Esophagus squamous epithelium (tissue), 5 donors: Measurements from ENCODE around the gene THBS3. TPM values are rescaled to one million over a fixed set of nuclear protein-coding genes. Genes with fewer than 3 reads are reported as not detected.

Experiments used
- DNase-seq: peaks from one replicate; lab custom pipeline; 2025; lab: John Stamatoyannopoulos, UW
- H3K27ac ChIP-seq, 4 donors: fragments of 200-600 bp; sonication (generic); one replicate each; pipeline ENCODE4 v1.5.1; 2016 to 2019; ENCODE audit warnings: mild to moderate bottlenecking in 1 of 4
- H3K27me3 ChIP-seq, 4 donors: fragments of 200-600 bp; sonication (generic); 1 replicate in 3 of 4; 2 replicates in 1 of 4; pipeline versions ENCODE4 v1.5.1 to v1.6.0; 2017 to 2021; ENCODE audit warnings: antibody characterized with exemption in 1 of 4
- H3K36me3 ChIP-seq, 3 donors: fragments of 200-600 bp; sonication (generic); one replicate each; pipeline ENCODE4 v1.5.1; 2016 to 2019
- H3K4me1 ChIP-seq, 3 donors: fragments of 200-600 bp; sonication (generic); one replicate each; pipeline ENCODE4 v1.5.1; 2017 to 2019
- H3K4me3 ChIP-seq, 4 donors: fragments of 200-600 bp; sonication (generic); 1 replicate in 3 of 4; 2 replicates in 1 of 4; pipeline ENCODE4 v1.5.1; 2016 to 2019; ENCODE audit warnings: mild to moderate bottlenecking in 2 of 4, moderate library complexity in 1 of 4
- H3K9me3 ChIP-seq, 3 donors: fragments of 200-600 bp; sonication (generic); one replicate each; pipeline ENCODE4 v1.5.1; 2016 to 2019
- CTCF ChIP-seq, 6 experiments: fragments of 450-650 bp in 4 of 6; fragments of 200-600 bp in 2 of 6; sonication (generic) in 2 of 6; IDR thresholded peaks; one replicate each; pipeline ENCODE4 v1.5.1; 2016 to 2019; ENCODE audit warnings: antibody characterized with exemption in 6 of 6, mild to moderate bottlenecking in 4 of 6, moderate library complexity in 4 of 6
- POLR2A ChIP-seq, 4 donors: fragments of 450-650 bp; IDR thresholded peaks; one replicate each; pipeline ENCODE4 v1.6.1; 2017; ENCODE audit warnings: antibody characterized with exemption in 4 of 4, mild to moderate bottlenecking in 4 of 4, moderate library complexity in 3 of 4
- WGBS, 2 donors: methylation state at CpG; one replicate each; pipeline ENCODE4 v1.1.5; 2018; 5-methylcytosine and 5-hydroxymethylcytosine counted together
- intact Hi-C: fragments of 100-400 bp; cut with DNase I; formaldehyde crosslinking; loops from one replicate; pipeline ENCODE4 v1.15.0; 2022
- total RNA-seq, 4 donors: library from RNA; depleted of rRNA; stranded (reverse); fragments of >200 nt; gene quantifications; one replicate each; pipeline ENCODE4 v1.1.0, GENCODE V29; 2016
- donor health status: DM: yes; HTN: yes; CAD: no.

THBS3 gene
- total RNA-seq, 4 donors from 2014 or later = 8.7 to 18.5 (median 11.1) TPM

- TF ChIP-seq POLR2A (IDR thresholded peaks at IDR 0.05) (no peak), CTCF (IDR thresholded peaks at IDR 0.05) (no peak)
- intact Hi-C loops = no loop called here
- 100% methylated on average over 2 of the region's 3 CpGs for WGBS, 2 donors
These were observed 9.2 kb downstream of the THBS3 start for GRCh38 chr1:155198547-155198906.

GRCh38 chr1:155197901-155198546, 9.7 kb downstream of the THBS3 start:
- TF ChIP-seq CTCF (IDR thresholded peaks at IDR 0.05) = no peak
- no peak for TF ChIP-seq POLR2A (IDR thresholded peaks at IDR 0.05)
- no peak overlapping the region for H3K4me3 ChIP-seq
- intact Hi-C loops = no loop called here
- H3K9me3 ChIP-seq = no peaks in the 10 kb centered on the region
- no peaks in the 10 kb centered on the region for H3K27me3 ChIP-seq
- 84 to 88% methylated on average over 8 to 13 of the region's 15 CpGs for WGBS, 2 donors
- peaks cover 21 to 35% (median 25%) of the 10 kb centered on the region in 3 donors for H3K4me1 ChIP-seq
- peak overlapping the region in 1 of 4 donors; percentile 9 for H3K27ac ChIP-seq
- peaks cover 0 to 52% (median 0%) of the 10 kb centered on the region in 3 donors for H3K36me3 ChIP-seq
- no peak for DNase-seq

More at GRCh38 chr1:155198547-155198906, 9.2 kb downstream of the THBS3 start:
- no peaks in the 10 kb centered on the region for H3K9me3 ChIP-seq
- H3K27ac ChIP-seq = no peak overlapping the region
- DNase-seq = no peak
- no peak overlapping the region for H3K4me3 ChIP-seq
- no peaks in the 10 kb centered on the region for H3K27me3 ChIP-seq
- peaks cover 18 to 30% (median 20%) of the 10 kb centered on the region in 3 donors for H3K4me1 ChIP-seq
- H3K36me3 ChIP-seq = peaks cover 0 to 52% (median 0%) of the 10 kb centered on the region in 3 donors

- intact Hi-C loops = no loop called here
- H3K27ac ChIP-seq = peak overlapping the region in 1 of 4 donors; percentile 9
- H3K4me3 ChIP-seq = no peak overlapping the region
- H3K27me3 ChIP-seq = no peaks in the 10 kb centered on the region
- DNase-seq = no peak
- peaks cover 0 to 52% (median 0%) of the 10 kb centered on the region in 3 donors for H3K36me3 ChIP-seq
- peaks cover 30 to 44% (median 32%) of the 10 kb centered on the region in 3 donors for H3K4me1 ChIP-seq
- WGBS, 2 donors = 86 to 87% methylated on average over 13 to 16 of the region's 20 CpGs
- H3K9me3 ChIP-seq = no peaks in the 10 kb centered on the region
- no peak for TF ChIP-seq POLR2A (IDR thresholded peaks at IDR 0.05)
- TF ChIP-seq CTCF (IDR thresholded peaks at IDR 0.05) = no peak
These were observed 10.6 kb downstream of the THBS3 start for GRCh38 chr1:155196893-155197638.

GRCh38 chr1:155196103-155196892, 11.4 kb downstream of the THBS3 start:
- H3K9me3 ChIP-seq = no peaks in the 10 kb centered on the region
- peaks cover 32 to 47% (median 32%) of the 10 kb centered on the region in 3 donors for H3K4me1 ChIP-seq
- TF ChIP-seq CTCF (IDR thresholded peaks at IDR 0.05) = no peak
- no peak overlapping the region for H3K4me3 ChIP-seq
- peaks cover 0 to 44% (median 0%) of the 10 kb centered on the region in 3 donors for H3K36me3 ChIP-seq
- no peak for DNase-seq
- no peak overlapping the region for H3K27ac ChIP-seq
- H3K27me3 ChIP-seq = no peaks in the 10 kb centered on the region
- WGBS, 2 donors = 90 to 92% methylated on average over 2 to 3 of the region's 6 CpGs
- intact Hi-C loops = no loop called here
